ENCODE measurements around the gene SPRY1. TPM values are rescaled to one million over a fixed set of nuclear protein-coding genes. Genes with fewer than 3 reads are reported as not detected.

SPRY1 gene
- total RNA-seq, 3 donors from 2014 or later: 31.8 to 65.2 (median 48.4) TPM

DNA sequence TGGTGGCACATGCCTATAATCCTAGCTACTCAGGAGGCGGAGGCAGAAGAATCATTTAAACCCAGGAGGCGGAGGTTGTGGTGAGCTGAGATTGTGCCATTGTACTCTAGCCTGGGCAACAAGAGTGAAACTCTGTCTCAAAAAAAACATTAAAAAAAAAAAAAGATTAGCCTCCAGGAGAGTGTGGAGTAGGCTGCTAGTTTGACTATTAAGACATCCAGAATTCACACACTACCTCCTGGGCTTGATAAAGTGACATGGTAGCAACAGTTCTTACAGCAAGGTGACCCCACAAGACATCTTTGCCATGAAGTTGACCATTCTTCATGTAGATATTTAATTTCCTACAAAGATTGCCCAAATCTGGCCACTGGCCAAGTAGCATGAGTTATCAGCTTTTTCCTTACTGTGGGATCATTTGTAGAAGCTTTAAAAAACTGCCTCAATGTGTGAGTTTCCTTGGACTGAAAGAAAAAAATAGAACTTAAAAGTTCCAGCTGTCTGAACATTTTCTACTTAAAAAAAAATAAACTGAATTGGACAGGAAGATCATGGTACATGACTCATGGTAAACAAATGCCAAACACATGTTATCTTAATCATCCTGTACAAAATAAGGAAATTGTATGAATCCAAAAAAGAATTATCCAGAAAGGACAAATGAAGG, 35.3 kb upstream of the SPRY1 start:
- DNase-seq (no peak), ATAC-seq (no peak)
- Mint-ChIP-seq H3K4me3 (no peak overlapping the region), H3K9me3 (no peaks in the 10 kb centered on the region), H3K36me3 (ENCODE audit: insufficient read depth) (no peaks in the 10 kb centered on the region), H3K4me1 (ENCODE audit: low read depth) (no peaks in the 10 kb centered on the region), H3K27me3 (ENCODE audit: low read depth) (no peaks in the 10 kb centered on the region)

DNA sequence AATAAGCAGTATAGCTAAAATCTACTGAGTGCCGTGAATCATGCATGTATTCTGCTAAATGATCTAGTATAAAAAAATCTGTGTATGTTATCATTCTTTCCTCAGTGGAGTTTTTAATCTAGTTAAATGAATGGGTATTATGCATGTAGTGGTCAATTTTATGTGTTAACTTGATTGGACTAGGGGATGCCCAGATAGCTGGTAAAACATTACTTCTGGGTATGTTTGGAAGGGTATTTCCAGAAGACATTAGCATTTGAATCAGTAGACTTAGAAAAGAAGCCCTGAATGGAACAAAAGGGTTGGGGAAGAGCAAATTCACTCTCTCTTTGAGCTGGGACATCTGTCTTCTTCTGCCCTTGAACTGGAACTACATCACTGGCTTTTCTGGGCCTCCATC, 34.5 kb upstream of the SPRY1 start:
- H3K36me3 Mint-ChIP-seq (ENCODE audit: insufficient read depth): no peaks in the 10 kb centered on the region
- ATAC-seq (no peak), DNase-seq (no peak)
- H3K9me3 Mint-ChIP-seq: no peaks in the 10 kb centered on the region
- no peaks in the 10 kb centered on the region for H3K4me1 Mint-ChIP-seq (ENCODE audit: low read depth)
- peaks cover 2% of the 10 kb centered on the region for H3K27me3 Mint-ChIP-seq (ENCODE audit: low read depth)
- H3K4me3 Mint-ChIP-seq: no peak overlapping the region

DNA sequence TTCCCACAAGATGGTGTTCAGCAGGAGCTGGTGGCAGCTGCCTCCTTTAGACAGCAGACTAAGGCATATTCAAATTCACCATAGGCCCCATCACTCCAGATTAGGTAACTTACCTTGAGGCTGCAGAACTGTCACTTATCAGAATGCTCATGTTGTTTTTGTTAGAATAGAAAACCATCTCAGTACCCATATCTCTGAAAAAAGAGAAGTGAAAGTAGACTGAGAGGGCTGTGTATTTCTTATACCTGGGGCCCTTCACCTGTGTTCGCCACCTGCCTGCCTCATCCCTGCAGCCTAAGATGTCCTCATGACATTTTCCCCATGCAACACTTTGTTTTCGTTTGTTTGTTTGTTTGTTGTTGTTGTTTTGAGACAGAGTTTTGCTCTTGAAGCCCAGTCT, 32.9 kb upstream of the SPRY1 start:
- ATAC-seq (no peak), DNase-seq (no peak)
- Mint-ChIP-seq H3K4me1 (ENCODE audit: low read depth) (no peaks in the 10 kb centered on the region), H3K4me3 (no peak overlapping the region), H3K27me3 (ENCODE audit: low read depth) (peaks cover 2% of the 10 kb centered on the region), H3K36me3 (ENCODE audit: insufficient read depth) (no peaks in the 10 kb centered on the region), H3K9me3 (no peaks in the 10 kb centered on the region)

DNA sequence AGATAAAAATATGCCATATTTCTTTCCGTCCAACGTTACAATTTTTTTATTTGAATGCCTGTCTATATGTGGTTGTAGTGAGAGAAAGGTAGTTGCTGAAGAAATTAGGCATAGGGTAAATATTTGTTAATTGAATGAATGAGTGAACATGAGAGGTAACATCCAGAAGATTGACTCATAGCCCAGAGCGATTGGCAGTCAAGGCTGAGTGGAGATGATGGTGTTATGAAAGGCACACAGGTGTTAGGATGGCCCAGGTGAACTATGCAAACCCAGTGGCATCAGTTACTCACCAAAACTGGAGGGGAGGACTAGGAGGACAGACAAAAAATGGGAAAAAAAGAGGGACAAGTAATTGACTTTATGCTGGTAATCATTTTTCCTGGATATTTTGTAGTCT, 31.7 kb upstream of the SPRY1 start:
- H3K27me3 Mint-ChIP-seq (ENCODE audit: low read depth): peaks cover 2% of the 10 kb centered on the region
- no peaks in the 10 kb centered on the region for H3K4me1 Mint-ChIP-seq (ENCODE audit: low read depth)
- ATAC-seq (no peak), DNase-seq (no peak)
- H3K9me3 Mint-ChIP-seq: no peaks in the 10 kb centered on the region
- no peaks in the 10 kb centered on the region for H3K36me3 Mint-ChIP-seq (ENCODE audit: insufficient read depth)
- H3K4me3 Mint-ChIP-seq: no peak overlapping the region

DNA sequence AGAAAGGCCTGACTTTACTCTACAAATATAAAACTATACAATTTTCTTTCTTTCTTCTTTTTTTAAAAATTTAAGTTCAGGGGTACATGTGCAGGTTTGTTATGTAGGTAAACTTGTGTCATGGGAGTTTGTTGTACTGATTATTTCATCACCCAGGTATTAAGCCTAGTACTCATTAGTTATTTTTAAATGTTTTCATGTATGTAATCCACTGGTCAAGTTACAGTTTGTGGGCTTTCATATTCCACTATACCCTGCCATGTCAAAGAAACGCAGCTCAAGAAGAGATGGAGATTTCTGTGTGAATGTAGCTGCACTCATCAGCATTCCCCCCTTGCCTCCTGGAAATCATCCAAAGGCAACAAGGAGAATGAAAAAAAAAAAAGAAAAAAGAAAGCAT, 31.2 kb upstream of the SPRY1 start:
- Mint-ChIP-seq H3K4me3 (no peak overlapping the region), H3K9me3 (no peaks in the 10 kb centered on the region), H3K4me1 (ENCODE audit: low read depth) (no peaks in the 10 kb centered on the region), H3K36me3 (ENCODE audit: insufficient read depth) (no peaks in the 10 kb centered on the region), H3K27me3 (ENCODE audit: low read depth) (peaks cover 2% of the 10 kb centered on the region)
- ATAC-seq (no peak), DNase-seq (no peak)

DNA sequence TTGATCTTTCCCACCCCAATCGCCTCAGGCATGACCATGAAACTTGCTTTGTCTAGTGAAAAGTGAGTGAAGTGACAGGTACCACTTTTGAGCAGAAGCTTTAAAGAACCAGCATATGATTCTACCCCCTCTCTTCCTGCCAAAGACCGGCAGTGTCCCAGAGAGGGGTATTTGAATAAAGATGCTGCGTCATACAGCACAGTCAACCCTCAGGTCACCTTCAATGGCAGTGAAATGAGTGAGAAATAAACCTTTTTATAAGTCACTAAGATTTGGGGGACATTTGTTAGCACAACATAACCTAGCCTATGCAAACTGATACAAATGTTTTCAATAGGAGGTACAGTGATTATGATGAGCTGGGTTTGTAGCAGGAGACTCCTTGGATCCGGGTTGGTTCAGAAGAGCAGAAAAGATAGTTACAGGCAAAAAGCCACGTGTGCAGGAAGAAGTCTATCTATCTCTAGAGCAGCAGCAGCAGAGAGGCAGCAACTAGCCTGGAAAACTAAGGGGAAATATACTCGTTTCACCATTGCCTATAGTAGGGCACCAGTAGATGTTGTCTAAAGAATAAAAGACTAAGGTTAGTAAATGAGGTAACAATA, 30.3 kb upstream of the SPRY1 start:
- DNase-seq: no peak
- no peaks in the 10 kb centered on the region for H3K4me1 Mint-ChIP-seq (ENCODE audit: low read depth)
- no peaks in the 10 kb centered on the region for H3K36me3 Mint-ChIP-seq (ENCODE audit: insufficient read depth)
- H3K9me3 Mint-ChIP-seq: no peaks in the 10 kb centered on the region
- no peak overlapping the region for H3K4me3 Mint-ChIP-seq
- ATAC-seq: no peak
- peaks cover 2% of the 10 kb centered on the region for H3K27me3 Mint-ChIP-seq (ENCODE audit: low read depth)

DNA sequence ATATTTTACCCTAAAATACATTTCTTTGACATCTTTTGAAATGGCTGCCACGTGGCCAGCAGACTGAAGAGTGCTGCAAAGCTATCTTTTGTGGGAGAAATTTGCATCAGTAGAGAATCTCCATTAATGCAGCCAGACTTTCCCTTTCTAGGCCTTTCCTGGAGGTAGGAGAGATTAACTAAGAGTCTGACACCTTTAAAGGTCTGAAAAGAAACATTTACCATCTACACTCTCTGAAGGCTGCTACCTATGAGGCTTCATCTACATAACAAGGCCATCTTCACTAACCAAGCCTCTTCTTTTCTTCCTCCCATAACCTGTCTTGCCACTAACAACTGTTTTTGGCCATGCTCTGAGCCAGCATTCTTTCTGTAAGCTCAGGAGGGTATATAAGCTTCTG, 17.8 kb upstream of the SPRY1 start:
- H3K4me1 Mint-ChIP-seq (ENCODE audit: low read depth): no peaks in the 10 kb centered on the region
- H3K4me3 Mint-ChIP-seq: no peak overlapping the region
- peaks cover 6% of the 10 kb centered on the region for H3K27me3 Mint-ChIP-seq (ENCODE audit: low read depth)
- no peaks in the 10 kb centered on the region for H3K36me3 Mint-ChIP-seq (ENCODE audit: insufficient read depth)
- DNase-seq (no peak), ATAC-seq (no peak)
- H3K9me3 Mint-ChIP-seq: no peaks in the 10 kb centered on the region

DNA sequence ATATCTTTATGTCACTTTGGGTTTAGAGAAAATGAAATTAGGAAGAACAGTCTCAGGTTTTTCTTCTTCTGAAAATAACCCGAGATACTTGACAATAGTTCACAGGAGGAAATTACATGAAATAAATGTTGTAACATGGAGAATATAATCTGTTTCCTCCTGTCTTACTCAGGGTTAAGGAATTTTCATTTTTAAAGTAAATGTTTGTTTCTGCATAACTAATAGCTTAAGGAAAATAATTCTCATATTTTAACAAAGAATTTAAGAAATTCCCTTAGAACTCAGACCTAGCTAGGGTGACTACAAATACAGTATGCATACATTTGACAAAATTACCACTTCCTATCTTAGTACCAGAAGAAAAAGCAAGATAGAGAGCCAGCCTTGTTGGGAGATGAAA, 17.2 kb upstream of the SPRY1 start:
- H3K27me3 Mint-ChIP-seq (ENCODE audit: low read depth): peaks cover 6% of the 10 kb centered on the region
- H3K4me1 Mint-ChIP-seq (ENCODE audit: low read depth): no peaks in the 10 kb centered on the region

DNA sequence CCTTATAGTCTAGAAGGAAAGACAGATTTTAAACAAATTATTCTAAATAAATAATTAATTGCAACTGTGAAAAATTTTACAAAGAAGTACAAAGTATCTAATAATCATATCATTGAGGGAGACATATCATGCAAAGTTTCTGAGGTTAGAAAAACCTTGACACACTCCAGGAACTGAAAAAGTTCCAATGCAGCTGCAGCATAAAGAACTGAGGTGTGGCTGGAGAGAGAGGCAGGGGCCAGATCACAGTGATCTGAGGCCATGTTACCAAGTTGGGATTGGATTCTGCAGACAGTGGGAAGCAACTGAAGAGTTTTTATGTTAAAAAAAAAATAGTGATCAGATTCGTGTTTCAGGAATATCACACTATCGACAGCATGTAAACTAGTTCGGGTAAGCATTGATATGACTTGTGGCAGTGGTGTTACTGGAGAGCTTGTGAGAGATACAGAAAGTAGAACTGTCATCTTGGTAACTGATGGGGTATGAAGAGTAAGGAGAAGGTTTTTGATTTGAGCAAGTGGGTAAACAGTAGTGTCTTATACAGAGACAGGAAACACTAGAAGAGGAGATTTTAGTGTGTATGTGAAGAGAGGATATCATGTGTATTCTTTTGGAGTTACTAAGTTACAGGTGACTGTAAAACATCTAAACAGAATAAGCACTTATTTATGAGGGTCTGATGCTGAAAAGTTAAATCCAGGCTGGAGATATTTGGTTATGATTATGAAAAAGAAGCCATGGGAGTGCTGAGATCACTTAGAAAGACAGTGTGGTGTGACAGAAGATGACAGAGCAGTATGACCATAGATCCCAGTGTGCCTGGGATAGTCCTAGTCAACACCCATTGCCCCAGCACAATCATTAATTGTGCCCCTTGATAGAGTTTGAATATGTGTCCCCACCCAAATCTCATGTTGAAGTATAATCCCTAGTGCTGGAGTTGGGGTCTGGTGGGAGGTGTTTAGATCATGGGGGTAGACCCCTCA, 15.6 kb upstream of the SPRY1 start:
- Mint-ChIP-seq H3K36me3 (ENCODE audit: insufficient read depth) (no peaks in the 10 kb centered on the region), H3K4me3 (no peak overlapping the region), H3K9me3 (no peaks in the 10 kb centered on the region), H3K4me1 (ENCODE audit: low read depth) (no peaks in the 10 kb centered on the region), H3K27me3 (ENCODE audit: low read depth) (peaks cover 8% of the 10 kb centered on the region)
- ATAC-seq (no peak), DNase-seq (no peak)

More for the DNA sequence above, 17.2 kb upstream of the SPRY1 start:
- no peak for DNase-seq
- no peak for ATAC-seq
- Mint-ChIP-seq H3K4me3 (no peak overlapping the region), H3K9me3 (no peaks in the 10 kb centered on the region), H3K36me3 (ENCODE audit: insufficient read depth) (no peaks in the 10 kb centered on the region)

DNA sequence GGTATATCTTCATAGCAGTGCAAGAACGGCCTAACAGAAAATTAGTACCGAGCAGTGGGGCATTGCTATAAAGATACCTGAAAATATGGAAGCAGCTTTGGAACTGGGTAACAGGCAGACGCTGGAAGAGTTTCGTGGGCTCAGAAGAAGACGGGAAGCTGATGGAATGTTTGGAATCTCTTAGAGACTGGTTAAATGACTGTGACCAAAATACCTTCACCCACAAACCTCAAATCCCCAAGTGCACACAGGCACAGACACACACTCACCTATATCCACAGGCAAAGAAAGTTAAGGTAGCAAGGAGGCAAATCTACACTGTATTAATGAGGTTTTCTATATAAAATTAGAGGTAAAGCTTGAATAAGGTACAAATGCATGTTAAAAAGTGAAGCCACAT, 14.6 kb upstream of the SPRY1 start:
- Mint-ChIP-seq H3K4me1 (ENCODE audit: low read depth) (no peaks in the 10 kb centered on the region), H3K36me3 (ENCODE audit: insufficient read depth) (no peaks in the 10 kb centered on the region), H3K4me3 (no peak overlapping the region), H3K9me3 (no peaks in the 10 kb centered on the region), H3K27me3 (ENCODE audit: low read depth) (peaks cover 8% of the 10 kb centered on the region)
- no peak for ATAC-seq
- no peak for DNase-seq

DNA sequence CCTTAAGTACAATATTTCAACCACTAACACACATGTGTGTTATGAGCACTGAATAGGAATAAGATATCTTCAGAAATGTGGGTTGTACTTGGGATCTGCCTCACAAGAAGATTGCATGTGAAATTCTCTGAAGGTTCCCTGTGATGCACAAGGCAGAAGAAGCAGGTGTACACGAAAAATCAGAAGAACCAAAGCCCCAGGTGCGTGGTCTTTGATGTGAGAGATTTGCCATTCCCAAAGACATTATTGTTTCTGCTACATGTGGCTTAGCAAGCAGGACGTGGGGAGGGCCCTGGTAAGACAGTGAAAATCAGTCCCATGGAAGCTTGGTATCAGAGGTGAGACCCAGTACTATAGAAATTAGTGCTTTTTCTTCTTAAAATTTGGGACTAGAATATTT, 13.0 kb upstream of the SPRY1 start:
- Mint-ChIP-seq H3K27me3 (ENCODE audit: low read depth) (peaks cover 8% of the 10 kb centered on the region), H3K4me3 (no peak overlapping the region), H3K9me3 (no peaks in the 10 kb centered on the region), H3K4me1 (ENCODE audit: low read depth) (no peaks in the 10 kb centered on the region), H3K36me3 (ENCODE audit: insufficient read depth) (no peaks in the 10 kb centered on the region)
- ATAC-seq: no peak
- DNase-seq: no peak

DNA sequence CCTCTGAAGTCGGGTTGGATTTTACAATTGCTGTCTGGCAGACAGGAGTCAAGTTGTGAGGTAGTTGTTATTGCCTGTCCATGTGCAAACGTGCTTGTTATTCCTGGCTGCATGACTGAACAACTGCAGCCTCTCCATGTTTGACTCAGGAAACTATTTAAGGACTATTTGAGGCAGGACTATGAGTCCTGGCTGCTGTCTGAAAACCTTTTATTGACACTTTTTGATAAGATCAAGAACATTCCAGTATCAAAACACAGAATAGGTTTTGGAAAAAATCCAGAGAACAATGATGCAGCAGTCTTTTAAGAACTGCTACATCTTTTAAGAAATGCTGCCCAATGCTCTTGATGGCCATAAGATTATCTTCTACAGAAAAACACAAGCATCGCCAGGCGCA, 10.0 kb upstream of the SPRY1 start:
- DNase-seq (no peak), ATAC-seq (no peak)
- peaks cover 7% of the 10 kb centered on the region for H3K27me3 Mint-ChIP-seq (ENCODE audit: low read depth)
- no peaks in the 10 kb centered on the region for H3K9me3 Mint-ChIP-seq
- no peaks in the 10 kb centered on the region for H3K4me1 Mint-ChIP-seq (ENCODE audit: low read depth)
- H3K36me3 Mint-ChIP-seq (ENCODE audit: insufficient read depth): no peaks in the 10 kb centered on the region
- no peak overlapping the region for H3K4me3 Mint-ChIP-seq

DNA sequence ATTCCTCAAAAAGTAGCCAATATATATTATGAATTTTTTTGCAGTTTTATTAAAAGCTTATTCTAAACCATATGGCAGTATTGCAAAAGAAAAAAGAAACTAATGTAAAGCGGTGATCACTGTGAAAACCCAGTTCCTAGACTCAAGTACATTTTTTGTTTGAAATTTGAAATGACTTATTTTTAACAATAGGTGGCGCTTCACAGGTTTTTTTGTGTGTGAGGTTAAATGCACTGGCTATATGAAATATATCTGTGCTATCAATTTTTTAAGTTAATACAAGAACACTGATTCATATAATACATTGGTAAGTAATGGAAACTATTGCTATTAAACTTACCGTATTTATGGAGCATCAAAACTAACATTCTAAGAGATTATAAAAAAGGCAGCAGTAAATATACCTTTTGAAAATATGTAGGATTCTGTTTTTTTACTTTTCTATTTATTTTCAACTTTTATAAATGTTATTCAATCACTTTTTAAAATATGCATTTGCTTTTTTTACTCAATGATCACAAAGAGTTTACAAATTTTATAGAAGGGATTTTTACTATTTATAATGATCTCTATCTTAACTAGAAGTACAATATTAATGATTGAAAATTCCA, 5.6 kb upstream of the SPRY1 start:
- Mint-ChIP-seq H3K36me3 (ENCODE audit: insufficient read depth) (no peaks in the 10 kb centered on the region), H3K9me3 (no peaks in the 10 kb centered on the region), H3K4me1 (ENCODE audit: low read depth) (no peaks in the 10 kb centered on the region), H3K4me3 (no peak overlapping the region), H3K27me3 (ENCODE audit: low read depth) (peaks cover 5% of the 10 kb centered on the region)
- DNase-seq (no peak), ATAC-seq (no peak)

DNA sequence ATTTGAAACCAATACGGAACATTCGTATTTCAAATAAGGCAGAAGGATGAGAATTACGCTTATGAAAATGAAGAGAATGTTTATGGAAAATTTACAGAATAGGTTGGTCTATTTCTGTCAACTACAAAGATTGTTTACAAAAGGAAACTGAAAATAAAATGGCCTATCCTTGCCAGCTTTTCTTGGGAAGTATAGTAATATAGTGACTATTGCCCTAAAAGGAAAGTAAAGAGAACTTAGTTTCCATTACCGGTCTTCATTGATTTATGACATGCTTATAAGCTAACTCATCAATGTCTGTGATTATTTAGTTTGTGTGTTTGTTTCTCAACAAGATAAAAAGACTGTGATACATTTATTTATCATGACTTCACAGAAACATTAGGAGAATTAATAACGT, 2.9 kb upstream of the SPRY1 start:
- peaks cover 13% of the 10 kb centered on the region for H3K4me1 Mint-ChIP-seq (ENCODE audit: low read depth)
- H3K36me3 Mint-ChIP-seq (ENCODE audit: insufficient read depth): no peaks in the 10 kb centered on the region
- no peak overlapping the region for H3K4me3 Mint-ChIP-seq
- no peaks in the 10 kb centered on the region for H3K9me3 Mint-ChIP-seq
- ATAC-seq (no peak), DNase-seq (no peak)
- H3K27me3 Mint-ChIP-seq (ENCODE audit: low read depth): peaks cover 16% of the 10 kb centered on the region
